Osteocyte (in vitro differentiated cells): ENCODE measurements around the gene CD300H. TPM values are rescaled to one million over a fixed set of nuclear protein-coding genes. Genes with fewer than 3 reads are reported as not detected.
"Not testable (repeated sequence)": the region's sequence is repeated elsewhere in the genome, so short reads cannot be mapped to it uniquely, and the experiment has no call there.

Source experiments
- DNase-seq: peaks from one replicate; pipeline ENCODE4 v3.0.0; 2021; ENCODE audit warnings: mixed read lengths; ENCODE audit not compliant: unreplicated experiment; ENCODE audit errors: extremely low spot score
- H3K27ac Mint-ChIP-seq: one replicate; pipeline ENCODE4 v1.8.0; 2021; ENCODE audit warnings: mild to moderate bottlenecking, mixed read lengths; ENCODE audit not compliant: unreplicated experiment
- H3K27me3 Mint-ChIP-seq: one replicate; pipeline ENCODE4 v1.8.0; 2021; ENCODE audit warnings: mixed read lengths; ENCODE audit not compliant: unreplicated experiment
- H3K36me3 Mint-ChIP-seq: one replicate; pipeline ENCODE4 v1.8.0; 2021; ENCODE audit warnings: mixed read lengths; ENCODE audit not compliant: unreplicated experiment
- H3K4me1 Mint-ChIP-seq: one replicate; pipeline ENCODE4 v1.8.0; 2021; ENCODE audit warnings: mixed read lengths; ENCODE audit not compliant: unreplicated experiment
- H3K4me3 Mint-ChIP-seq: one replicate; pipeline ENCODE4 v1.8.0; 2021; ENCODE audit warnings: mild to moderate bottlenecking, moderate library complexity, mixed read lengths; ENCODE audit not compliant: unreplicated experiment
- H3K9me3 Mint-ChIP-seq: one replicate; pipeline ENCODE4 v1.8.0; 2021; ENCODE audit warnings: mixed read lengths; ENCODE audit not compliant: unreplicated experiment
- total RNA-seq: library from RNA; stranded (reverse); gene quantifications from 2 replicates; pipeline ENCODE4 v1.2.1, GENCODE V29; 2021
- TF ChIP-seq, protein P1 (sequence below): fragments of 200-600 bp; sonication (generic); IDR thresholded peaks from 2 replicates; pipeline ENCODE4 v1.5.0; 2021; ENCODE audit warnings: antibody characterized with exemption, mild to moderate bottlenecking, moderate library complexity

The CD300H gene
- total RNA-seq, 1 donor from 2014 or later, result not detected

DNA sequence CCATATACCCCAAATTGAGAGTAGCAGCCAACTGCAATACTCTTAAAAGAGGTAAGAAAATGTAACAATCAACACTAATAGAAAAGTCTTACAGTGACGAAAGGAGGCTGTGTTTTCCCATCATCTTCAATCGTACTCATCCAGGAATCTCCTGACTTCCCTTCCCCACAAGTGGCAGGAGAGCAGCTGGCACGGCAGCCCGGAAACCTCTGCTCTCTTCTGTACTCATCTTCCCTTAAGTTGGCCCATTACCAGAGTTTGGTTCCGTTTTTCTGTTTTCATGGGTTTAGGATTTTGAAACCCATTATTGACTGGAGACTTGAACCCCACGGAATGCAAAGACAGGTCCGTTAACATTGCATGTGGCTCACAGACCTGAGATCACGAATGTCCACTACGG, 11.7 kb upstream of the CD300H start:
- Mint-ChIP-seq H3K27ac (no peak overlapping the region), H3K4me1 (no peaks in the 10 kb centered on the region), H3K4me3 (no peak overlapping the region), H3K36me3 (no peaks in the 10 kb centered on the region), H3K9me3 (peaks cover 4% of the 10 kb centered on the region), H3K27me3 (peaks cover 2% of the 10 kb centered on the region)
- TF ChIP-seq, protein P1, sequence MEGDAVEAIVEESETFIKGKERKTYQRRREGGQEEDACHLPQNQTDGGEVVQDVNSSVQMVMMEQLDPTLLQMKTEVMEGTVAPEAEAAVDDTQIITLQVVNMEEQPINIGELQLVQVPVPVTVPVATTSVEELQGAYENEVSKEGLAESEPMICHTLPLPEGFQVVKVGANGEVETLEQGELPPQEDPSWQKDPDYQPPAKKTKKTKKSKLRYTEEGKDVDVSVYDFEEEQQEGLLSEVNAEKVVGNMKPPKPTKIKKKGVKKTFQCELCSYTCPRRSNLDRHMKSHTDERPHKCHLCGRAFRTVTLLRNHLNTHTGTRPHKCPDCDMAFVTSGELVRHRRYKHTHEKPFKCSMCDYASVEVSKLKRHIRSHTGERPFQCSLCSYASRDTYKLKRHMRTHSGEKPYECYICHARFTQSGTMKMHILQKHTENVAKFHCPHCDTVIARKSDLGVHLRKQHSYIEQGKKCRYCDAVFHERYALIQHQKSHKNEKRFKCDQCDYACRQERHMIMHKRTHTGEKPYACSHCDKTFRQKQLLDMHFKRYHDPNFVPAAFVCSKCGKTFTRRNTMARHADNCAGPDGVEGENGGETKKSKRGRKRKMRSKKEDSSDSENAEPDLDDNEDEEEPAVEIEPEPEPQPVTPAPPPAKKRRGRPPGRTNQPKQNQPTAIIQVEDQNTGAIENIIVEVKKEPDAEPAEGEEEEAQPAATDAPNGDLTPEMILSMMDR, result no peak
- DNase-seq, result no peak

DNA sequence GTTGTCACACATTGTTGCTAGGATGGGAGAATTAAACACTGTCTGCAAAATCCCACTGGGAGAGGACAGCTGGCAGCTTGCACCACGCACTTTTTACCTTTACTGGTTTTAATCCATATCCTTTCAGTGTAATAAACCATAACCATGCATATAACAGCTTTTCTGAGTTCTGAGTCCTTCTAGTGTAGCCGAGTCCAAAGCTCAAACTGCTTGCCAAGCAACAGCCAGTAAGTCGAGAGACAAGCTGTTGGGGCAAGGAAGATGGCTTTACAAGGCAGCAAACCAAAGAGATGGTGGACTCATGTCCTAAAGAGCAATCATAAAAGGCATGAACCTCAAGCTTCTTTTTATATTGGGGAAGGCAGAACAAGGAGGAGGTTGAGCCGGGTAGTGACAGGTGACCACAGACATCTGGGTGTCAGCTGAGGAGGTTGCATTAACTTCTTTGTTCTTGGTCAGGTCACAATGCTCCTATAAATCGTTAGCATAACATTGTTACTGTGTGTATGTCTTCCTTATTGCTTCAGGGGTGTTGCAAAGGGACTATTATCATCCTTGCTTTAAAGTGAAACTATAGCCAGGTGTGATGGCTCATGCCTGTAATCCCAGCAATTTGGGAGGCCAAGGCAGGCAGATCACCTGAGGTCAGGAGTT, 7.3 kb upstream of the CD300H start:
- H3K4me3 Mint-ChIP-seq, result no peak overlapping the region
- H3K9me3 Mint-ChIP-seq, result peaks cover 4% of the 10 kb centered on the region
- no peaks in the 10 kb centered on the region for H3K36me3 Mint-ChIP-seq
- TF ChIP-seq, protein P1, result no peak
- peaks cover under 1% of the 10 kb centered on the region for H3K4me1 Mint-ChIP-seq
- peaks cover 2% of the 10 kb centered on the region for H3K27me3 Mint-ChIP-seq
- no peak for DNase-seq
- no peak overlapping the region for H3K27ac Mint-ChIP-seq

DNA sequence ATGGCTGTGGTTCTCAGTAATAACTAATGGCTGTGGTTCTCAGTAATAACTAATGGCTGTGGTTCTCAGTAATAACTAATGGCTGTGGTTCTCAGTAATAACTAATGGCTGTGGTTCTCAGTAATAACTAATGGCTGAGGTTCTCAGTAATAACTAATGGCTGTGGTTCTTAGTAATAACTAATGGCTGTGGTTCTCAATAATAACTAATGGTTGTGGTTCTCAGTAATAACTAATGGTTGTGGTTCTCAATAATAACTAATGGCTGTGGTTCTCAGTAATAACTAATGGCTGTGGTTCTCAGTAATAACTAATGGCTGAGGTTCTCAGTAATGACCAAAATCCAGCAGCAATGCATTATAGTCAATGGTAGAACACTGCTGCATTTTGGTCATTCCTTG, 6.3 kb upstream of the CD300H start:
- H3K9me3 Mint-ChIP-seq, H3K4me1 Mint-ChIP-seq, H3K27ac Mint-ChIP-seq, DNase-seq, H3K4me3 Mint-ChIP-seq, H3K36me3 Mint-ChIP-seq, H3K27me3 Mint-ChIP-seq: not testable (repeated sequence)

DNA sequence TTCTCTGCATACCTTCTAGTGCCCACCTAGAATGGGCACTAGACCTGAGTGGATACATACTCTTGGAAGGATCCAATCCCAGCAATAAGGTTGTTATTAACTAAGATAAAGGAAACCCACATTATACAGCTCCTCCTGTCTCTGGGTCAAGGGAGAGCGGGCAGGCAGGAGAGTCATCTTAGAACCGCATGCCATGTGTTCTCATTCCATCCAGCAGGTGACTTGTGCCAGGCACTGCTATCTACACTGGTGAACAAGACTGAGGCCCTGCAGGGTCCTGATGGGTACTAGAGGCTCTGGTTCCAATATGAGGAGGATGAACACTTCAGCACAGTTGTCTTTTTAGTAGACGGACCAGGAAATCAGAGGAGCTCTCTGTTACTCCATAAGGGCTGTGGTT, 5.9 kb upstream of the CD300H start:
- H3K9me3 Mint-ChIP-seq, result no peaks in the 10 kb centered on the region
- peaks cover 2% of the 10 kb centered on the region for H3K27me3 Mint-ChIP-seq
- TF ChIP-seq, protein P1, result no peak
- no peaks in the 10 kb centered on the region for H3K36me3 Mint-ChIP-seq
- no peak overlapping the region for H3K27ac Mint-ChIP-seq
- H3K4me3 Mint-ChIP-seq, result no peak overlapping the region
- peaks cover 4% of the 10 kb centered on the region for H3K4me1 Mint-ChIP-seq
- DNase-seq, result no peak

DNA sequence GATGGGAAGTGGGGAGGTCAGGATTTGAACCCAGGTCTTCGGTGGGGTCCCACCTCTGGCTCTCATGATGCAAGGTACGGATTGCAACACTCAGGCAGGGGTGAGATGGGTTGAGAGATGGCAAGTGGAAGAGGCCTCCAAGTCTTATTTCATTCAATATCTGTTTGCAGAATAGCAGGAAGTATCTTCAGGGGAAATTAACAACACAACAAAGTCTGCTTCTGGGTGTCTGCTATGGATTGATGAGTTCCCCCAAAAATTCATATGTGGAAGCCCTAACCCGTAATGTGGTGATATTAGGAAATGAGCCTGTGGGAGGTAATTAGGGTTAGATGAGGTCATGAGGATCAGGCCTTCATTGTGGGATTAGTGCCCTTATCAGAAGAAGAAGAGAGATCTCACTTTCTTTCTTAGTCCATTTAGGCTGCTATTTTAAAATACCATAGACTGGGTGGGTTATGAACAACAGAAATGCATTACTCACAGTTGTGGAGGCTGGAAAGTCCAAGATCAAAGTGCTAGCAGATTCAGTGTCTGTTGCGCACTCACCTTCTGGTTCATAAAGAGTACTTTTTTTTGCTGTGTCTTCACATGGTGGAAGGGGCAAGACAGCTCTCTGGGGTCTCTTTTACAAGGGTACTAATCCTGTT, 4.4 kb upstream of the CD300H start:
- Mint-ChIP-seq H3K36me3 (no peaks in the 10 kb centered on the region), H3K27ac (no peak overlapping the region), H3K27me3 (peaks cover 2% of the 10 kb centered on the region), H3K4me3 (no peak overlapping the region), H3K9me3 (no peaks in the 10 kb centered on the region), H3K4me1 (peaks cover 4% of the 10 kb centered on the region)
- TF ChIP-seq, protein P1, result no peak
- DNase-seq, result no peak
